Erythroblast (primary cell): ENCODE data around the gene NSFL1C.

Experiments used
- GATA1 ChIP-seq: IDR thresholded peaks from 2 replicates; pipeline ENCODE4 v1.6.1; 2011; ENCODE audit warnings: low read depth, mild to moderate bottlenecking, control low read depth, low read length, moderate library complexity
- POLR2A ChIP-seq: IDR thresholded peaks from 2 replicates; pipeline ENCODE4 v1.6.1; 2011; ENCODE audit warnings: mild to moderate bottlenecking, low read length

- TF ChIP-seq POLR2A, result no peak
- no peak for TF ChIP-seq GATA1
These were observed 51.7 kb downstream of the NSFL1C start for GRCh38 chr20:1414982-1415381.
